ENCODE results near the gene C6orf132. TPM values are rescaled to one million over a fixed set of nuclear protein-coding genes. Genes with fewer than 3 reads are reported as not detected.

Gene C6orf132
- total and polyA plus RNA-seq, 2 of the 4 experiments (the other 2 are of a cell fraction) = 0.72 to 1.7 TPM

- Histone ChIP-seq H4K20me1 (ENCODE audit: insufficient read depth, low read length) (no peaks in the 10 kb centered on the region), H2AK5ac (ENCODE audit: low read depth, low read length) (no peak overlapping the region), H3K18ac (ENCODE audit: low read depth, low read length) (no peak overlapping the region), H3K4me1 (ENCODE audit: control insufficient read depth, insufficient read depth, low read length) (peaks cover 3% of the 10 kb centered on the region; the same call in 1 of the 2 replicates), H4K91ac (ENCODE audit: insufficient read depth, low read depth, low read length) (no peak overlapping the region), H3K36me3 (ENCODE audit: control insufficient read depth, insufficient read depth, low read length) (no peaks in the 10 kb centered on the region), H3K27me3 (ENCODE audit: control insufficient read depth, insufficient read depth, low read length) (peaks cover 7% of the 10 kb centered on the region), H4K8ac (ENCODE audit: low read depth in 2 of 2, low read length in 2 of 2) (no peak overlapping the region), H4K5ac (ENCODE audit: low read depth, low read length) (no peak overlapping the region), H2BK120ac (ENCODE audit: low read depth, low read length) (no peak overlapping the region), H2AK9ac (replicated peaks; ENCODE audit: low read depth, low read length, poor library complexity) (no peak overlapping the region), H3K4me3 (ENCODE audit: insufficient read depth, low read depth, low read length) (no peak overlapping the region), H3K56ac (ENCODE audit: extremely low read depth, insufficient read depth, low read length) (no peak overlapping the region), H3K4me2 (ENCODE audit: low read depth, low read length) (no peak overlapping the region), H3K9ac (ENCODE audit: low read depth, low read length) (no peak overlapping the region), H2BK15ac (ENCODE audit: low read depth, low read length) (no peak overlapping the region), H3K79me1 (ENCODE audit: low read depth in 1 of 2, low read length in 2 of 2) (no peaks in the 10 kb centered on the region), H3K27ac (ENCODE audit: insufficient read depth, low read length) (no peak overlapping the region), H3K4ac (ENCODE audit: low read depth, low read length) (no peak overlapping the region), H2BK20ac (ENCODE audit: low read depth, low read length) (no peak overlapping the region), H3K14ac (replicated peaks; ENCODE audit: low read depth, low read length) (no peak overlapping the region), H3K9me3 (ENCODE audit: control insufficient read depth, insufficient read depth, low read length) (no peaks in the 10 kb centered on the region), H3K23ac (ENCODE audit: low read depth, low read length) (no peak overlapping the region), H3K9me1 (ENCODE audit: insufficient read depth, low read length) (no peaks in the 10 kb centered on the region; the same call in 1 of the 2 replicates), H2BK5ac (ENCODE audit: low read depth, low read length, poor library complexity, severe bottlenecking) (no peak overlapping the region), H2AFZ (replicated peaks; ENCODE audit: low read length, poor library complexity) (no peak overlapping the region)
- DNase-seq (no peak), ATAC-seq (ENCODE audit: low read depth) (no peak)
- no TSS peak for BruUV-seq (replicated peaks)
- intact Hi-C loops (cut with micrococcal nuclease) = no loop called here
- TF ChIP-seq ELK1 (IDR thresholded peaks at IDR 0.05; ENCODE audit: borderline replicate concordance, low read depth, low read length) = no peak
- TF ChIP-seq USF2 (IDR thresholded peaks at IDR 0.05; ENCODE audit: low read depth, low read length) = no peak
- no peak for TF ChIP-seq POLR2A (IDR thresholded peaks at IDR 0.05; ENCODE audit: low read depth, low read length)
- TF ChIP-seq MAFK (IDR thresholded peaks at IDR 0.05; ENCODE audit: low read depth, low read length) = no peak
- no peak for TF ChIP-seq BHLHE40 (IDR thresholded peaks at IDR 0.05; ENCODE audit: low read depth, low read length)
- no peak for TF ChIP-seq SMC3 (IDR thresholded peaks at IDR 0.05; ENCODE audit: low read depth, low read length)
- TF ChIP-seq NFE2L2 (IDR thresholded peaks at IDR 0.05; ENCODE audit: low read depth, low read length) = no peak
- TF ChIP-seq CHD1 (IDR thresholded peaks at IDR 0.05; ENCODE audit: low read depth, low read length) = no peak
- no peak for TF ChIP-seq CEBPB (IDR thresholded peaks at IDR 0.05; ENCODE audit: low read depth, low read length)
- no peak for TF ChIP-seq RAD21 (IDR thresholded peaks at IDR 0.05; ENCODE audit: low read length)
- TF ChIP-seq FOS (IDR thresholded peaks at IDR 0.05; ENCODE audit: low read depth, low read length) = no peak
- no peak for TF ChIP-seq RCOR1 (IDR thresholded peaks at IDR 0.05; ENCODE audit: insufficient replicate concordance, low read length)
- no peak for TF ChIP-seq RFX5 (IDR thresholded peaks at IDR 0.05; ENCODE audit: low read depth, low read length)
- TF ChIP-seq CTCF (conservative IDR thresholded peaks at IDR 0.05; ENCODE audit: low read depth, low read length) = no peak
- TF ChIP-seq MAZ (IDR thresholded peaks at IDR 0.05; ENCODE audit: borderline replicate concordance, low read depth, low read length) = no peak
- dilution Hi-C loops (cut with HindIII; ENCODE audit: low sequenced_read_pairs, unreplicated experiment) = no loop called here
- ChIA-PET CTCF (interaction anchor here (0.6 kb wide), 1 partner anchor 9 kb away, joined by 4 read pairs; no protein-coding TSS in a partner anchor), POLR2A (ENCODE audit: unreplicated experiment) (no interaction called here)
- no CpG with 5 or more reads among the region's 4 CpGs for whole genome bisulfite sequencing, 2 experiments (ENCODE audit: extremely low coverage in 2 of 2, insufficient read length in 1 of 2)
- in situ Hi-C loops (cut with MboI; ENCODE audit: low sequenced_read_pairs) = no loop called here
Measured at GRCh38 chr6:42155293-42155692, 12.9 kb upstream of the C6orf132 start.

All from IMR-90 (cell line).